ENCODE results near the gene PRSS27.

PRSS27 gene

GRCh38 chr16:2737238-2737605, 17.2 kb upstream of the PRSS27 start:
- H3K36me3 ChIP-seq (ENCODE audit: control insufficient read depth in 2 of 2, insufficient read depth in 1 of 2, low read length in 2 of 2): no peaks in the 10 kb centered on the region
- ChIA-PET POLR2A (no interaction called here), CTCF (interaction anchor here (1.2 kb wide), 1 partner anchor 102 kb away, joined by 6 read pairs; no protein-coding TSS in a partner anchor)
- no peak for TF ChIP-seq ZNF514 (tag by site-specific recombination; IDR thresholded peaks at IDR 0.05)
- peak; percentile 78 for TF ChIP-seq GLIS1 (tag by site-specific recombination; IDR thresholded peaks at IDR 0.05)
- H3K4me3 ChIP-seq (ENCODE audit: low read depth, low read length): no peak overlapping the region
- no peak overlapping the region for H3K27ac ChIP-seq (ENCODE audit: extremely low read depth, low read depth, low read length)
- no peaks in the 10 kb centered on the region for H3K9me3 ChIP-seq (ENCODE audit: control insufficient read depth, insufficient read depth, low read depth, low read length)
- H3K4me1 ChIP-seq (ENCODE audit: control insufficient read depth, insufficient read depth, low read length): no peaks in the 10 kb centered on the region

- no peak overlapping the region for H3K4me3 ChIP-seq (ENCODE audit: low read depth, low read length)
- H3K36me3 ChIP-seq (ENCODE audit: control insufficient read depth in 2 of 2, insufficient read depth in 1 of 2, low read length in 2 of 2): no peaks in the 10 kb centered on the region
- TF ChIP-seq ZNF366 (tag by site-specific recombination; conservative IDR thresholded peaks at IDR 0.05) (no peak), ZNF169 (tag by site-specific recombination; IDR thresholded peaks at IDR 0.05) (no peak), ZNF48 (tag by site-specific recombination; IDR thresholded peaks at IDR 0.05) (no peak), SETDB1 (IDR thresholded peaks at IDR 0.05; ENCODE audit: insufficient read length, low read length) (no peak), KLF10 (tag by site-specific recombination; IDR thresholded peaks at IDR 0.05) (no peak), ZNF514 (tag by site-specific recombination; IDR thresholded peaks at IDR 0.05) (no peak), ZBTB21 (tag by site-specific recombination; IDR thresholded peaks at IDR 0.05) (no peak), ZNF140 (tag by site-specific recombination; IDR thresholded peaks at IDR 0.05) (no peak), WT1 (tag by site-specific recombination; IDR thresholded peaks at IDR 0.05) (no peak), ZNF600 (tag by site-specific recombination; IDR thresholded peaks at IDR 0.05) (no peak)
- TF ChIP-seq, protein P1, sequence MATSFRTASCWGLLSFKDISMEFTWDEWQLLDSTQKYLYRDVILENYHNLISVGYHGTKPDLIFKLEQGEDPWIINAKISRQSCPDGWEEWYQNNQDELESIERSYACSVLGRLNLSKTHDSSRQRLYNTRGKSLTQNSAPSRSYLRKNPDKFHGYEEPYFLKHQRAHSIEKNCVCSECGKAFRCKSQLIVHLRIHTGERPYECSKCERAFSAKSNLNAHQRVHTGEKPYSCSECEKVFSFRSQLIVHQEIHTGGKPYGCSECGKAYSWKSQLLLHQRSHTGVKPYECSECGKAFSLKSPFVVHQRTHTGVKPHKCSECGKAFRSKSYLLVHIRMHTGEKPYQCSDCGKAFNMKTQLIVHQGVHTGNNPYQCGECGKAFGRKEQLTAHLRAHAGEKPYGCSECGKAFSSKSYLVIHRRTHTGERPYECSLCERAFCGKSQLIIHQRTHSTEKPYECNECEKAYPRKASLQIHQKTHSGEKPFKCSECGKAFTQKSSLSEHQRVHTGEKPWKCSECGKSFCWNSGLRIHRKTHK (tag by site-specific recombination; IDR thresholded peaks at IDR 0.05): no peak
- TF ChIP-seq, protein P2, sequence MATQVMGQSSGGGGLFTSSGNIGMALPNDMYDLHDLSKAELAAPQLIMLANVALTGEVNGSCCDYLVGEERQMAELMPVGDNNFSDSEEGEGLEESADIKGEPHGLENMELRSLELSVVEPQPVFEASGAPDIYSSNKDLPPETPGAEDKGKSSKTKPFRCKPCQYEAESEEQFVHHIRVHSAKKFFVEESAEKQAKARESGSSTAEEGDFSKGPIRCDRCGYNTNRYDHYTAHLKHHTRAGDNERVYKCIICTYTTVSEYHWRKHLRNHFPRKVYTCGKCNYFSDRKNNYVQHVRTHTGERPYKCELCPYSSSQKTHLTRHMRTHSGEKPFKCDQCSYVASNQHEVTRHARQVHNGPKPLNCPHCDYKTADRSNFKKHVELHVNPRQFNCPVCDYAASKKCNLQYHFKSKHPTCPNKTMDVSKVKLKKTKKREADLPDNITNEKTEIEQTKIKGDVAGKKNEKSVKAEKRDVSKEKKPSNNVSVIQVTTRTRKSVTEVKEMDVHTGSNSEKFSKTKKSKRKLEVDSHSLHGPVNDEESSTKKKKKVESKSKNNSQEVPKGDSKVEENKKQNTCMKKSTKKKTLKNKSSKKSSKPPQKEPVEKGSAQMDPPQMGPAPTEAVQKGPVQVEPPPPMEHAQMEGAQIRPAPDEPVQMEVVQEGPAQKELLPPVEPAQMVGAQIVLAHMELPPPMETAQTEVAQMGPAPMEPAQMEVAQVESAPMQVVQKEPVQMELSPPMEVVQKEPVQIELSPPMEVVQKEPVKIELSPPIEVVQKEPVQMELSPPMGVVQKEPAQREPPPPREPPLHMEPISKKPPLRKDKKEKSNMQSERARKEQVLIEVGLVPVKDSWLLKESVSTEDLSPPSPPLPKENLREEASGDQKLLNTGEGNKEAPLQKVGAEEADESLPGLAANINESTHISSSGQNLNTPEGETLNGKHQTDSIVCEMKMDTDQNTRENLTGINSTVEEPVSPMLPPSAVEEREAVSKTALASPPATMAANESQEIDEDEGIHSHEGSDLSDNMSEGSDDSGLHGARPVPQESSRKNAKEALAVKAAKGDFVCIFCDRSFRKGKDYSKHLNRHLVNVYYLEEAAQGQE (tag by site-specific recombination; IDR thresholded peaks at IDR 0.05): no peak
- ChIA-PET CTCF (interaction anchor here (1.2 kb wide), 1 partner anchor 103 kb away, joined by 6 read pairs; no protein-coding TSS in a partner anchor), POLR2A (interaction anchor here (0.6 kb wide), 1 partner anchor 33 kb away, joined by 5 read pairs; no protein-coding TSS in a partner anchor)
- no peaks in the 10 kb centered on the region for H3K4me1 ChIP-seq (ENCODE audit: control insufficient read depth, insufficient read depth, low read length)
- H3K27ac ChIP-seq (ENCODE audit: extremely low read depth, low read depth, low read length): no peak overlapping the region
- no peaks in the 10 kb centered on the region for H3K9me3 ChIP-seq (ENCODE audit: control insufficient read depth, insufficient read depth, low read depth, low read length)
Observed at GRCh38 chr16:2736476-2737237, 16.6 kb upstream of the PRSS27 start.

DNA sequence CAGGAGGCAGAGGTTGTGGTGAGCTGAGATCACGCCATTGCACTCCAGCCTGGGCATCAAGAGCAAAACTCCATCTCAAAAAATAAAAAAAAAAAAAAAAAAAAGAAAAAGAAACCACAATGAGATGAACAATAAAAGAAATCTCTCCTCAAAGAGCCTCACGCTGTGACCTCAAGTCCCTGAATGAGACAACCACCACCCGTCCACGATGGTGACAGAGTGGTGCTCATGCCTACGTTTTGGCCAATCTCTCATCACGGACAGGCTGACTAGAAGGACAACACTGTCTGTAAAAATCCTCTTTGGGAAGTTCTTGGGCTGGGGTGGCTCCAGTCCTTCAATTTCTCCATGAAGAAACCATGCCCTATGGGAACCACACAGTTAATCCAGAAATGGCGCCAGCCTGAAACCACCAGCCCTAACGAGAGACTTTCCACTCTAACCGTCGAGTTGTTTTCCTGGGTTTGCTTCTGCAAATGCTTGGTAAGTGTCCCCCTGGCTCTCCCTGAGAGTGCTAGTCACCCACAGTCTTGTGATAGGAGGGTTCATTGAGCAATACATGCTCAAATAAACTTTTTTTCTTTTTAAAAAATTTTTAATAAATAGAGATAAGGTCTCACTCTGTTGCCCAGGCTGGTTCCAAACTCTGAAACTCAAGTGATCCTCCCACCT, 15.0 kb upstream of the PRSS27 start:
- no peaks in the 10 kb centered on the region for H3K36me3 ChIP-seq (ENCODE audit: control insufficient read depth in 2 of 2, insufficient read depth in 1 of 2, low read length in 2 of 2)
- no peaks in the 10 kb centered on the region for H3K9me3 ChIP-seq (ENCODE audit: control insufficient read depth, insufficient read depth, low read depth, low read length)
- TF ChIP-seq ZNF791 (tag by site-specific recombination; IDR thresholded peaks at IDR 0.05) (no peak), ZNF266 (tag by site-specific recombination; IDR thresholded peaks at IDR 0.05; ENCODE audit: low read depth) (no peak)
- no peak overlapping the region for H3K27ac ChIP-seq (ENCODE audit: extremely low read depth, low read depth, low read length)
- CTCF ChIA-PET: no interaction called here
- H3K4me1 ChIP-seq (ENCODE audit: control insufficient read depth, insufficient read depth, low read length): no peaks in the 10 kb centered on the region
- POLR2A ChIA-PET: interaction anchor here (0.7 kb wide), 1 partner anchor 1270 kb away, joined by 3 read pairs; no protein-coding TSS in a partner anchor
- H3K4me3 ChIP-seq (ENCODE audit: low read depth, low read length): no peak overlapping the region
